Stomach (tissue), 9 donors: ENCODE measurements around the gene OR52W1. TPM values are rescaled to one million over a fixed set of nuclear protein-coding genes. Genes with fewer than 3 reads are reported as not detected.
"Not testable (repeated sequence)": the region's sequence is repeated elsewhere in the genome, so short reads cannot be mapped to it uniquely, and the experiment has no call there.

Source experiments
- DNase-seq, 2 donors: peaks; one replicate each; pipeline versions ENCODE4 v3.0.0 to v3.0.0-alpha.2; 2013 to 2019
- H3K27ac ChIP-seq, 5 donors: fragments of 200-600 bp in 4 of 5; sonication (generic) in 4 of 5; one replicate each; pipeline ENCODE4 v1.5.1; 2013 to 2019; ENCODE audit warnings: mild to moderate bottlenecking in 1 of 5, moderate library complexity in 1 of 5
- H3K27me3 ChIP-seq, 3 donors: fragments of 200-600 bp; sonication (generic); one replicate each; pipeline ENCODE4 v1.5.1; 2017 to 2019; ENCODE audit warnings: mixed run types in 1 of 3
- H3K36me3 ChIP-seq, 4 donors: fragments of 200-600 bp; sonication (generic); 1 replicate in 3 of 4; 2 replicates in 1 of 4; pipeline ENCODE4 v1.5.1; 2016 to 2019
- H3K4me1 ChIP-seq, 4 donors: fragments of 200-600 bp; sonication (generic); one replicate each; pipeline ENCODE4 v1.5.1; 2016 to 2019
- H3K4me3 ChIP-seq, 4 donors: fragments of 200-600 bp; sonication (generic) in 3 of 4; one replicate each; pipeline ENCODE4 v1.5.1; 2016 to 2019; ENCODE audit warnings: mild to moderate bottlenecking in 1 of 4
- H3K9me3 ChIP-seq, 4 donors: fragments of 200-600 bp; sonication (generic); one replicate each; pipeline ENCODE4 v1.5.1; 2016 to 2019
- CTCF ChIP-seq, 7 experiments: fragments of 450-650 bp in 4 of 7; fragments of 200-600 bp in 3 of 7; sonication (generic) in 3 of 7; IDR thresholded peaks; one replicate each; pipeline ENCODE4 v1.5.1; 2016 to 2019; ENCODE audit warnings: antibody characterized with exemption in 7 of 7, control low read depth in 2 of 7, mild to moderate bottlenecking in 1 of 7
- EP300 ChIP-seq: sonication (generic); formaldehyde crosslinking; IDR thresholded peaks from one replicate; pipeline ENCODE4 v1.6.1; 2017; ENCODE audit warnings: antibody characterized with exemption
- POLR2A ChIP-seq, 4 donors: fragments of 450-650 bp; IDR thresholded peaks; one replicate each; pipeline ENCODE4 v1.6.1; 2016; ENCODE audit warnings: antibody characterized with exemption in 4 of 4, control low read depth in 2 of 4, mild to moderate bottlenecking in 1 of 4, moderate library complexity in 1 of 4
- POLR2AphosphoS5 ChIP-seq, 3 donors: sonication (generic); formaldehyde crosslinking; IDR thresholded peaks; one replicate each; pipeline ENCODE4 v1.6.1; 2016; ENCODE audit warnings: antibody characterized with exemption in 3 of 3
- WGBS, 5 donors: extraction: QIAGEN DNeasy Blood & Tissue Kit in 3 of 5; methylation state at CpG; one replicate each; pipeline versions ENCODE4 v1.1.5 to v1.1.7; 2013 to 2018; 5-methylcytosine and 5-hydroxymethylcytosine counted together
- intact Hi-C: fragments of 100-400 bp; cut with DNase I; formaldehyde crosslinking; loops from one replicate; pipeline ENCODE4 v1.15.1; 2023; ENCODE audit warnings: low total_unique reads
- polyA plus RNA-seq, 3 donors: library from polyadenylated mRNA; stranded (reverse); fragments of 200-250 nt; gene quantifications; one replicate each; pipeline ENCODE4 v1.2.3, GENCODE V29; 2013
- total RNA-seq, 5 donors: library from RNA; depleted of rRNA; stranded (reverse); fragments of >200 nt; gene quantifications; one replicate each; pipeline versions ENCODE4 v1.1.0 to v1.2.3, GENCODE V29; 2014 to 2016
- donor health status: healthy with polysubstance abuse.
- donor health status: Bipolar disorder and iron deficiency.
- donor health status: healthy.

OR52W1 gene
- total and polyA plus RNA-seq, 8 donors, result not detected

GRCh38 chr11:6241316-6241715, 42.3 kb downstream of the OR52W1 start:
- H3K4me1 ChIP-seq, result no peaks in the 10 kb centered on the region
- H3K4me3 ChIP-seq, result no peak overlapping the region
- no peaks in the 10 kb centered on the region for H3K27me3 ChIP-seq
- WGBS, 5 donors, result 87 to 96% (median 94%) methylated on average over 7 of the region's 7 CpGs
- no peak for DNase-seq
- no peaks in the 10 kb centered on the region for H3K36me3 ChIP-seq
- no peaks in the 10 kb centered on the region for H3K9me3 ChIP-seq
- H3K27ac ChIP-seq, result no peak overlapping the region
- TF ChIP-seq POLR2A (IDR thresholded peaks at IDR 0.05) (no peak), EP300 (no peak), CTCF (IDR thresholded peaks at IDR 0.05) (no peak), POLR2AphosphoS5 (IDR thresholded peaks at IDR 0.05) (no peak)
- intact Hi-C loops, result no loop called here

DNA sequence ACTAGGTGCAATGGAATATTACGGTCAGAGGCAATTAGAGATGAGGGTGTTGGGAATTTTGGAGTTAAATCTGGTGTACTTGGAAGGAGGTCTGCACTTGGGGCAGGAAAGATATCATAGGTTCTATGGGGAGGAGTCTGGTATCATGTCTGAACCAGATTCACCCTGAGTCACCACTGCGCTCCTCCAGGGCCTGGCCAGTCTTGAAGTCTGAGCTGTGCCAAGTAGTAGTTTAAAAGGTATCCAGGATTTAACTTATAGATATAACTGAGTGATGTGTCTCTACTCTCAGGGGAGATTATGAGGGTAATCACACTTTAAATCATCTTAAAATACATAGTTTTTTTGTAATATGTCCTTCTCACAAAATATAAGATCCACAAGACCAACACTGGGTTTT, 46.5 kb downstream of the OR52W1 start:
- Histone ChIP-seq H3K4me1 (peaks cover 9 to 12% (median 10%) of the 10 kb centered on the region in 4 donors), H3K27ac (no peak overlapping the region), H3K27me3 (no peaks in the 10 kb centered on the region), H3K4me3 (no peak overlapping the region), H3K36me3 (no peaks in the 10 kb centered on the region), H3K9me3 (no peaks in the 10 kb centered on the region)
- intact Hi-C loops, result no loop called here
- TF ChIP-seq POLR2AphosphoS5 (IDR thresholded peaks at IDR 0.05), result no peak
- TF ChIP-seq POLR2A (IDR thresholded peaks at IDR 0.05), result no peak
- no peak for TF ChIP-seq CTCF (IDR thresholded peaks at IDR 0.05)
- no peak for TF ChIP-seq EP300
- no peak for DNase-seq
- WGBS, 5 donors, result 91 to 100% (median 95%) methylated on average over 2 of the region's 2 CpGs

- no peak overlapping the region for H3K27ac ChIP-seq
- H3K36me3 ChIP-seq, result no peaks in the 10 kb centered on the region
- intact Hi-C loops, result no loop called here
- H3K4me1 ChIP-seq, result peaks cover 22 to 36% (median 30%) of the 10 kb centered on the region in 4 donors
- TF ChIP-seq CTCF (IDR thresholded peaks at IDR 0.05) (no peak), POLR2AphosphoS5 (IDR thresholded peaks at IDR 0.05) (no peak), EP300 (no peak), POLR2A (IDR thresholded peaks at IDR 0.05) (no peak)
- H3K27me3 ChIP-seq, result no peaks in the 10 kb centered on the region
- H3K4me3 ChIP-seq, result no peak overlapping the region
- H3K9me3 ChIP-seq, result no peaks in the 10 kb centered on the region
- WGBS, 5 donors, result 89 to 100% (median 95%) methylated on average over 1 of the region's 1 CpG
- peak in 1 of 2 donors; percentile 23 for DNase-seq
Measured at GRCh38 chr11:6248248-6248647, 49.2 kb downstream of the OR52W1 start.

DNA sequence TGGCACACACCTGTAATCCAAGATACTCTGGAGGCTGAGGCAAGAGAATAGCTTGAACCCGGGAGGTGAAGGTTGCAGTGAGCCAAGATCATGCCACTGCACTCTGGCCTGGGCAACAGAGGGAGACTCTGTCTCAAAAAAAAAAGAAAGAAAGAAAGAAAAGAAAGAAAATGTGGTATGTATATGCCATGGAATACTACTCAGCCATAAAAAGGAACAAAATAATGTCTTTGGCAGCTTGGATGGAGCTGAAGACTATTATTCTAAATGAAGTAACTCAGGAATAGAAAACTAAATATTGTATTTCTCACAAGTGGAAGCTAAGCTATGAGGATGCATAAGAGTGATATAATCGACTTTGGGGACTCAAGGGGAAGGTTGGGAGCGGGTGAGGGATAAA, 49.9 kb downstream of the OR52W1 start:
- H3K27ac ChIP-seq, H3K4me3 ChIP-seq, DNase-seq, H3K9me3 ChIP-seq, H3K36me3 ChIP-seq, H3K27me3 ChIP-seq, intact Hi-C loops: not testable (repeated sequence)
- 80 to 95% (median 91%) methylated on average over 3 of the region's 3 CpGs for WGBS, 5 donors
- peaks cover 27 to 43% (median 33%) of the 10 kb centered on the region in 4 donors for H3K4me1 ChIP-seq

Other genes starting within 250 kb of the OR52W1 start
- not detected for gene OR56A5, start 230.7 kb upstream of the OR52W1 start, total RNA-seq
- not detected for gene OR56A5, start 230.7 kb upstream of the OR52W1 start, polyA plus RNA-seq
- gene OR52L1, start 212.2 kb upstream of the OR52W1 start, total RNA-seq, result not detected
- not detected for gene OR52L1, start 212.2 kb upstream of the OR52W1 start, polyA plus RNA-seq
- not detected for gene OR56A4, start 192.3 kb upstream of the OR52W1 start, total RNA-seq
- gene OR56A4, start 192.3 kb upstream of the OR52W1 start, polyA plus RNA-seq, result not detected
- gene OR56A1, start 168.5 kb upstream of the OR52W1 start, total RNA-seq, result under 1 TPM in 1 of 5 donors, not detected in 4; 0.18 TPM
- gene OR56A1, start 168.5 kb upstream of the OR52W1 start, polyA plus RNA-seq, result not detected
- not detected for gene OR56B4, start 91.5 kb upstream of the OR52W1 start, total RNA-seq
- under 1 TPM in 1 of 3 donors, not detected in 2; 0.61 TPM for gene OR56B4, start 91.5 kb upstream of the OR52W1 start, polyA plus RNA-seq
- gene OR52B2, start 28.9 kb upstream of the OR52W1 start, total RNA-seq, result not detected
- not detected for gene OR52B2, start 28.9 kb upstream of the OR52W1 start, polyA plus RNA-seq
- not detected for gene C11orf42, start 6.3 kb downstream of the OR52W1 start, total RNA-seq
- not detected for gene C11orf42, start 6.3 kb downstream of the OR52W1 start, polyA plus RNA-seq
- gene FHIP1B, start 35.4 kb downstream of the OR52W1 start, total RNA-seq, result 100 to 1,000 TPM in 2 of 5 donors, 10 to 100 TPM in 3; 22.9 to 324 (median 44.6) TPM
- gene FHIP1B, start 35.4 kb downstream of the OR52W1 start, polyA plus RNA-seq, result 10 to 100 TPM; 17.0 to 32.1 (median 19.6) TPM
- not detected for gene CNGA4, start 39.9 kb downstream of the OR52W1 start, total RNA-seq
- under 1 TPM in 1 of 3 donors, not detected in 2; 0.08 TPM for gene CNGA4, start 39.9 kb downstream of the OR52W1 start, polyA plus RNA-seq
- 10 to 100 TPM in 4 of 5 donors, not detected in 1; 17.5 to 47.8 (median 30.2) TPM for gene CCKBR, start 60.6 kb downstream of the OR52W1 start, total RNA-seq
- 10 to 100 TPM in 1 of 3 donors, 1 to 10 TPM in 2; 6.5 to 11.5 (median 7.5) TPM for gene CCKBR, start 60.6 kb downstream of the OR52W1 start, polyA plus RNA-seq
- gene CAVIN3, start 121.3 kb downstream of the OR52W1 start, total RNA-seq, result 100 to 1,000 TPM in 1 of 5 donors, 10 to 100 TPM in 4; 12.8 to 166 (median 22.9) TPM
- 100 to 1,000 TPM in 1 of 3 donors, 10 to 100 TPM in 2; 51.1 to 119 (median 68.4) TPM for gene CAVIN3, start 121.3 kb downstream of the OR52W1 start, polyA plus RNA-seq
- gene SMPD1, start 191.2 kb downstream of the OR52W1 start, total RNA-seq, result 10 to 100 TPM in 3 of 5 donors, 1 to 10 TPM in 2; 7.6 to 66.9 (median 31.4) TPM
- gene SMPD1, start 191.2 kb downstream of the OR52W1 start, polyA plus RNA-seq, result 10 to 100 TPM; 16.0 to 20.2 (median 16.9) TPM
- gene APBB1, start 219.9 kb downstream of the OR52W1 start, total RNA-seq, result 10 to 100 TPM; 19.4 to 60.1 (median 26.6) TPM
- gene APBB1, start 219.9 kb downstream of the OR52W1 start, polyA plus RNA-seq, result 10 to 100 TPM; 18.8 to 22.8 (median 19.5) TPM
- 10 to 100 TPM in 1 of 5 donors, not detected in 4; 27.2 TPM for gene HPX, start 241.8 kb downstream of the OR52W1 start, total RNA-seq
- gene HPX, start 241.8 kb downstream of the OR52W1 start, polyA plus RNA-seq, result 1 to 10 TPM in 2 of 3 donors, under 1 TPM in 1; 0.31 to 2.0 (median 1.5) TPM